Measurements from ENCODE around the gene QSOX2.

QSOX2 gene

DNA sequence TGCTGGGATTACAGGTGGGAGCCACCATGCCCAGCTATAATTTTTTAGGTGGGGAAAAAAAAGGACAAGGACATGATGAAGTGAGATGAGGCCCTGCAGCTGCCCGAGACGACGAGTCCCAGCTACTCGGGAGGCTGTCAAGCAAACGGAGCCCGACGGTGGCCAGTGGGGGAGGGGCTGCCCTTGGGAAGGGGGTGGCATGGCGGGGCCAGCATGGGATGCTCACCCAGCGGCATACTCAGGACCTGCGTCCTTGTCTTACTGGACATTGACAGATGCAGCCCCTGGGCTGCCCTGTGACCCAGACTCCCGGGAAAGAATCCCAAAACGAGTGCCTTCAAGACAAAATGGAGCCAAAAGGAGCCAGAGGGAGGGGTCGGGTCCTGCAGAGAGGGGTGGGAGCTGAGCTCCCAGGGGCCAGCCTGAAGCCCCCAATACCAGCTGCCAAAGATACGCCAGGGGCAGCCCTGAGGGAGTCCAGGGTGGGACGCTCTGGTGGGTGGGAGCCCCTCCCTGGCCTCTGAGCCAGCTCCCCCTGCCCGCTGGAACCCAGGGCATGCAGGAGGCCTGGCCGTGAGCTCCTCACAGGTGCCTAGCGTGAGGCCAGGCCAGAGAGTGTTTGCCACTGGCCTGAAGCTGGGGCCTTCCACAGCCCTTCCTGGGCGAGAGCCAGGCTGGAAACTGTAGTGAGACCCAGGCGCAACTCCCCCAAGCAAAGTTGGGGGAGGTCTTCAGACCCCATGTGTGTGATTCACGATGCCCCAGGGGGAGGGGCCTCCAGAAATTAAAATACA, 42.5 kb upstream of the QSOX2 start:
- Histone ChIP-seq H3K4ac (ENCODE audit: low read length) (no peak overlapping the region), H3K27ac (replicated peaks; ENCODE audit: low read length) (no peak overlapping the region), H2AK5ac (ENCODE audit: low read depth, low read length) (peak overlapping the region; percentile 75), H2BK5ac (ENCODE audit: low read length) (no peak overlapping the region), H3K9me3 (replicated peaks in 1 of 2; ENCODE audit: control insufficient read depth in 2 of 2, insufficient read depth in 1 of 2, low read depth in 1 of 2, low read length in 2 of 2) (peaks cover 0 to 3% of the 10 kb centered on the region in 2 donors), H3K4me3 (ENCODE audit: low read length in 2 of 2) (no peak overlapping the region), H2BK12ac (ENCODE audit: low read length) (no peak overlapping the region), H3K4me1 (ENCODE audit: control insufficient read depth in 2 of 2, insufficient read depth in 1 of 2, low read depth in 1 of 2, low read length in 2 of 2) (peaks cover 0 to 3% of the 10 kb centered on the region in 2 donors), H3K27me3 (ENCODE audit: control insufficient read depth in 3 of 3, insufficient read depth in 3 of 3, low read depth in 1 of 3, low read length in 3 of 3) (peaks cover 0 to 58% (median 0%) of the 10 kb centered on the region in 3 experiments), H4K91ac (ENCODE audit: low read depth, low read length, poor library complexity) (no peak overlapping the region), H3K9ac (ENCODE audit: low read depth, low read length, poor library complexity) (no peak overlapping the region), H4K8ac (ENCODE audit: low read depth, low read length) (no peak overlapping the region), H2BK120ac (ENCODE audit: low read depth, low read length) (no peak overlapping the region), H3K23ac (ENCODE audit: low read depth, low read length, poor library complexity) (peak overlapping the region; percentile 73), H3K4me2 (ENCODE audit: insufficient read depth, low read length, poor library complexity, severe bottlenecking) (no peak overlapping the region), H3K79me1 (ENCODE audit: low read depth, low read length) (no peaks in the 10 kb centered on the region), H3K18ac (ENCODE audit: low read length) (no peak overlapping the region), H3K36me3 (replicated peaks in 1 of 2; ENCODE audit: control insufficient read depth in 2 of 2, insufficient read depth in 2 of 2, low read length in 2 of 2) (no peaks in the 10 kb centered on the region), H2BK15ac (ENCODE audit: low read length) (peak overlapping the region; percentile 75), H3K14ac (ENCODE audit: low read length) (no peak overlapping the region), H2AFZ (ENCODE audit: low read length) (no peak overlapping the region)
- no CpG with 5 or more reads among the region's 21 CpGs for WGBS, 2 donors (ENCODE audit: extremely low coverage in 2 of 2, insufficient read length in 2 of 2, insufficient replicate concordance in 1 of 2)
- DNase-seq (ENCODE audit: low spot score): no peak

DNA sequence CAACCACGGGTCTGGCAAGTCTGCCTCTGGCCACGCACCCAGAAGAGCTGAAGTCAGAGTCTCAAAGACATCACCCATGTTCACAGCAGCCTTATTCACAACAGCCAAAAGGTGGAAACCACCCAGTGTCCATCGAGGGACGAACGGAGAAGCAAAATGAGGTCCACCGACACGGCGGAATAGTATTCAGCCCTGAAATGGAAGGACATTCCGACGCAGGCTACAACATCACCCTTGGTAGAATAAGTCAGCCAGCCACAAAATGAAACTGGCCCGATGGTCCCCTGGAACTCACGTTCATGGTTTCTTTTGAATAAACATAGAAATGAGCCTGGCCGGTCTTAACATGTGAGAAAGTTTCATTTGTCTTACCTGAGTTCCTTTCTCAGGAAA, 41.4 kb upstream of the QSOX2 start:
- peak overlapping the region in 1 of 2 donors; percentile 25 for H3K4me3 ChIP-seq (ENCODE audit: low read length in 2 of 2)
- H3K23ac ChIP-seq (ENCODE audit: low read depth, low read length, poor library complexity): no peak overlapping the region
- no peak overlapping the region for H3K27ac ChIP-seq (replicated peaks; ENCODE audit: low read length)
- H4K8ac ChIP-seq (ENCODE audit: low read depth, low read length): peak overlapping the region; percentile 19
- H3K4me1 ChIP-seq (ENCODE audit: control insufficient read depth in 2 of 2, insufficient read depth in 1 of 2, low read depth in 1 of 2, low read length in 2 of 2): peaks cover 0 to 3% of the 10 kb centered on the region in 2 donors
- no peak overlapping the region for H2BK12ac ChIP-seq (ENCODE audit: low read length)
- no peak overlapping the region for H3K4ac ChIP-seq (ENCODE audit: low read length)
- H3K9ac ChIP-seq (ENCODE audit: low read depth, low read length, poor library complexity): no peak overlapping the region
- peaks cover 3% of the 10 kb centered on the region for H3K79me1 ChIP-seq (ENCODE audit: low read depth, low read length)
- H3K27me3 ChIP-seq (ENCODE audit: control insufficient read depth in 3 of 3, insufficient read depth in 3 of 3, low read depth in 1 of 3, low read length in 3 of 3): peaks cover 0 to 64% (median 0%) of the 10 kb centered on the region in 3 experiments
- no peak overlapping the region for H2BK5ac ChIP-seq (ENCODE audit: low read length)
- no CpG with 5 or more reads among the region's 13 CpGs for WGBS, 2 donors (ENCODE audit: extremely low coverage in 2 of 2, insufficient read length in 2 of 2, insufficient replicate concordance in 1 of 2)
- H2AK5ac ChIP-seq (ENCODE audit: low read depth, low read length): peak overlapping the region; percentile 97
- no peak overlapping the region for H2AFZ ChIP-seq (ENCODE audit: low read length)
- peak overlapping the region; percentile 72 for H3K18ac ChIP-seq (ENCODE audit: low read length)
- no peak overlapping the region for H2BK120ac ChIP-seq (ENCODE audit: low read depth, low read length)
- H3K9me3 ChIP-seq (replicated peaks in 1 of 2; ENCODE audit: control insufficient read depth in 2 of 2, insufficient read depth in 1 of 2, low read depth in 1 of 2, low read length in 2 of 2): no peaks in the 10 kb centered on the region
- no peak overlapping the region for H3K4me2 ChIP-seq (ENCODE audit: insufficient read depth, low read length, poor library complexity, severe bottlenecking)
- H2BK15ac ChIP-seq (ENCODE audit: low read length): no peak overlapping the region
- H3K14ac ChIP-seq (ENCODE audit: low read length): peak overlapping the region; percentile 31
- H3K36me3 ChIP-seq (replicated peaks in 1 of 2; ENCODE audit: control insufficient read depth in 2 of 2, insufficient read depth in 2 of 2, low read length in 2 of 2): no peaks in the 10 kb centered on the region
- no peak for DNase-seq (ENCODE audit: low spot score)
- no peak overlapping the region for H4K91ac ChIP-seq (ENCODE audit: low read depth, low read length, poor library complexity)

DNA sequence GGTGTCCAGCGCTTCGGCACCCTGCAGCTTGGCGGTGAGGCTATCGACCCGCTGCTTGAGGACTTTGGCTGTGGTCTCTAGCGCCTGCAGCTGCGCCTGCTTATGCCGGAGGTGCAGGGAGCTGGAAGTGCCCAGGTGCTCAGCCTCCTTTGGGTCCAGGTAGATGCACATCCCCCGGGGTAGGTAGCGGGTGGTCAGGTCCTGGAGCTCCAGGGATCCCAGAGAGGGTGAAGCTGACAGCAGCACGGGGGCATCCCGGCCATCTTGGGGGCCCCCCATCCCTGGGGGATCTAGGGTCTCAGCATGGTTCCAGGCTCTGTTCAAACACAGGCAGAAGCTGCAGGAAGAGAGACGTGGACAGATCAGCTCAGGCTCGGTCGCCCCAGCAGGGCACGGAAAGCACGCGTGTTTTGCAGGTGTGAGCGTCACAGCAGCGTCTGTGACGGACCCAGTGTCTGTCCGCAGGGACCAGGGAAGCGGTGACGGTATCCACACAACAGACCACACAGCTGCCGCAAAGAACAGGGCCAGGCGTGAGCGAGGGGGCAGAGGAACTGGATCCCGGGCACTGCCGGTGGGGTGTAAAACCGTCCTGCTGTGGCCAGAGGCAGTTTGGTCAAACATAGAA, 40.9 kb upstream of the QSOX2 start:
- DNase-seq (ENCODE audit: low spot score): no peak
- Histone ChIP-seq H2BK120ac (ENCODE audit: low read depth, low read length) (no peak overlapping the region), H3K27ac (replicated peaks; ENCODE audit: low read length) (no peak overlapping the region), H2BK5ac (ENCODE audit: low read length) (no peak overlapping the region), H4K8ac (ENCODE audit: low read depth, low read length) (no peak overlapping the region), H2AFZ (ENCODE audit: low read length) (no peak overlapping the region), H2BK15ac (ENCODE audit: low read length) (peak overlapping the region; percentile 85), H3K79me1 (ENCODE audit: low read depth, low read length) (peaks cover 3% of the 10 kb centered on the region), H4K91ac (ENCODE audit: low read depth, low read length, poor library complexity) (no peak overlapping the region), H3K14ac (ENCODE audit: low read length) (peak overlapping the region; percentile 31), H3K4me1 (ENCODE audit: control insufficient read depth in 2 of 2, insufficient read depth in 1 of 2, low read depth in 1 of 2, low read length in 2 of 2) (peaks cover 0 to 3% of the 10 kb centered on the region in 2 donors), H3K36me3 (replicated peaks in 1 of 2; ENCODE audit: control insufficient read depth in 2 of 2, insufficient read depth in 2 of 2, low read length in 2 of 2) (no peaks in the 10 kb centered on the region), H3K9ac (ENCODE audit: low read depth, low read length, poor library complexity) (no peak overlapping the region), H3K4ac (ENCODE audit: low read length) (peak overlapping the region; percentile 66), H3K23ac (ENCODE audit: low read depth, low read length, poor library complexity) (peak overlapping the region; percentile 73), H3K27me3 (ENCODE audit: control insufficient read depth in 3 of 3, insufficient read depth in 3 of 3, low read depth in 1 of 3, low read length in 3 of 3) (peaks cover 0 to 65% (median 0%) of the 10 kb centered on the region in 3 experiments), H3K4me2 (ENCODE audit: insufficient read depth, low read length, poor library complexity, severe bottlenecking) (no peak overlapping the region), H2AK5ac (ENCODE audit: low read depth, low read length) (peak overlapping the region; percentile 97), H3K9me3 (replicated peaks in 1 of 2; ENCODE audit: control insufficient read depth in 2 of 2, insufficient read depth in 1 of 2, low read depth in 1 of 2, low read length in 2 of 2) (no peaks in the 10 kb centered on the region), H3K4me3 (ENCODE audit: low read length in 2 of 2) (peak overlapping the region in 1 of 2 donors; percentile 25), H2BK12ac (ENCODE audit: low read length) (peak overlapping the region; percentile 58), H3K18ac (ENCODE audit: low read length) (peak overlapping the region; percentile 72)
- no CpG with 5 or more reads among the region's 30 CpGs for WGBS, 2 donors (ENCODE audit: extremely low coverage in 2 of 2, insufficient read length in 2 of 2, insufficient replicate concordance in 1 of 2)

Measured in neuronal stem cell (in vitro differentiated cells).